IPS-15b (cell line): Measurements from ENCODE around the gene FOXI2.

Experiments used
- H3K27me3 ChIP-seq: one replicate; pipeline ENCODE4 v1.6.1; 2013; ENCODE audit warnings: low read length; ENCODE audit not compliant: control insufficient read depth, insufficient read depth
- H3K36me3 ChIP-seq: one replicate; pipeline ENCODE4 v1.6.1; 2013; ENCODE audit warnings: low read length; ENCODE audit not compliant: control insufficient read depth, insufficient read depth
- H3K4me1 ChIP-seq: one replicate; pipeline ENCODE4 v1.6.1; 2013; ENCODE audit warnings: mild to moderate bottlenecking, low read length; ENCODE audit not compliant: control insufficient read depth, insufficient read depth
- H3K4me3 ChIP-seq: one replicate; pipeline ENCODE4 v1.5.1; 2013; ENCODE audit warnings: low read depth, low read length
- H3K9ac ChIP-seq: one replicate; pipeline ENCODE4 v1.6.1; 2013; ENCODE audit warnings: low read depth, mild to moderate bottlenecking, low read length
- H3K9me3 ChIP-seq: one replicate; pipeline ENCODE4 v1.6.1; 2013; ENCODE audit warnings: mild to moderate bottlenecking, low read length; ENCODE audit not compliant: control insufficient read depth, insufficient read depth

The FOXI2 gene

GRCh38 chr10:127736915-127737562 lies at the start of gene FOXI2:
Gene FOXI2 (plus strand): TSS chr10:127737185. CDS start chr10:127737274, 89 bp downstream.
- peak within 1 kb of the TSS; percentile 37 for H3K9ac ChIP-seq
- no peaks in the 10 kb centered on the region for H3K9me3 ChIP-seq
- H3K4me1 ChIP-seq, result peaks cover 3% of the 10 kb centered on the region
- peaks cover 57% of the 10 kb centered on the region for H3K27me3 ChIP-seq
- peak within 1 kb of the TSS; percentile 64 for H3K4me3 ChIP-seq
- no peaks in the 10 kb centered on the region for H3K36me3 ChIP-seq

DNA sequence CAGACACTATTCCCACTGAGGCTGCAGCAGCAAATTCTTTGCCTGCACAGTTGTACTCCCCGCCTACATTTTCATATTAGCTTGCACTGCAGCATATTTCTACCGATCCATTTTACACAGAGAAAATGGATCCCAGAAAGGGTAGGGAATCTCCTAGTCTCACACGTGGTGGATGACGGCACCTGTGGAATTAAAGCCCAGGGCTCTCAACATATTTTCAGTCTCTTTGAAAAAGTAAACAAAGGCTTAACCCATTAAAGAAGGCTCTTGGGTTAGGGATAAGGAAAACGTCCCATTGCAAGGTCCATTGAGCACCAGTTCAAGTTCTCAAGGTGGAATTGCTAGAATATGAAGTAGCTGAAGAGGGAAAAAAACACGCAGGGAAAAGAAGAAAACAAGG lies 49.4 kb upstream of the FOXI2 start:
- H3K9me3 ChIP-seq, result no peaks in the 10 kb centered on the region
- no peak overlapping the region for H3K9ac ChIP-seq
- no peak overlapping the region for H3K4me3 ChIP-seq
- no peaks in the 10 kb centered on the region for H3K27me3 ChIP-seq
- no peaks in the 10 kb centered on the region for H3K4me1 ChIP-seq
- no peaks in the 10 kb centered on the region for H3K36me3 ChIP-seq

- Histone ChIP-seq H3K9me3 (no peaks in the 10 kb centered on the region), H3K4me3 (no peak overlapping the region), H3K36me3 (no peaks in the 10 kb centered on the region), H3K9ac (no peak overlapping the region), H3K27me3 (no peaks in the 10 kb centered on the region), H3K4me1 (no peaks in the 10 kb centered on the region)
Measured at GRCh38 chr10:127690176-127690835, 46.7 kb upstream of the FOXI2 start.

- Histone ChIP-seq H3K4me1 (no peaks in the 10 kb centered on the region), H3K36me3 (no peaks in the 10 kb centered on the region), H3K9ac (no peak overlapping the region), H3K4me3 (no peak overlapping the region), H3K27me3 (no peaks in the 10 kb centered on the region), H3K9me3 (no peaks in the 10 kb centered on the region)
Measured at GRCh38 chr10:127694580-127695193, 42.3 kb upstream of the FOXI2 start.

DNA sequence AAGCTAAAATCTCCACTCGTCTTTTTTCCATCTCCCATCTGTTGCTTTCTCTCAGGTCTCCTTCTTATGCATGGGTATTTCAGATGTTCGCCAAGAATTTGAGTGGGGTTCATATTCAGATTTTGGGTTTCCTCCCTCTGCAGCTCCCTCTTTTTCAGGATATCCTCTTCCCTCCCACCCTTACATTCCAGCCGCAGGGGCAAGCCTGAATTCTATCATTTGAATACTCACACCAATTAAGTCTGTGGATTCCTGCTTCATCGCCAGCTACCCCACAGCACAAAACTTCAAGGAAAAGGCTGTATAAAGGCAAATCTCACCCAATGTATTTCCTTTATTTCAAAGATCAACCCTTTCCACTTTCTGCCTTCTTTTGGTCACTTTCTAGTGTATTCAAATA lies 41.6 kb upstream of the FOXI2 start:
- no peak overlapping the region for H3K4me3 ChIP-seq
- H3K4me1 ChIP-seq, result no peaks in the 10 kb centered on the region
- H3K9ac ChIP-seq, result no peak overlapping the region
- no peaks in the 10 kb centered on the region for H3K27me3 ChIP-seq
- no peaks in the 10 kb centered on the region for H3K36me3 ChIP-seq
- no peaks in the 10 kb centered on the region for H3K9me3 ChIP-seq

GRCh38 chr10:127698886-127699285 lies 38.1 kb upstream of the FOXI2 start:
- Histone ChIP-seq H3K9ac (no peak overlapping the region), H3K27me3 (no peaks in the 10 kb centered on the region), H3K4me1 (no peaks in the 10 kb centered on the region), H3K4me3 (no peak overlapping the region), H3K9me3 (no peaks in the 10 kb centered on the region), H3K36me3 (no peaks in the 10 kb centered on the region)

- H3K9me3 ChIP-seq, result no peaks in the 10 kb centered on the region
- H3K9ac ChIP-seq, result no peak overlapping the region
- no peaks in the 10 kb centered on the region for H3K27me3 ChIP-seq
- H3K4me3 ChIP-seq, result no peak overlapping the region
- H3K4me1 ChIP-seq, result no peaks in the 10 kb centered on the region
- H3K36me3 ChIP-seq, result no peaks in the 10 kb centered on the region
Measured at GRCh38 chr10:127699311-127699710, 37.7 kb upstream of the FOXI2 start.

GRCh38 chr10:127702271-127702670 lies 34.7 kb upstream of the FOXI2 start:
- H3K4me3 ChIP-seq, result no peak overlapping the region
- no peaks in the 10 kb centered on the region for H3K36me3 ChIP-seq
- H3K4me1 ChIP-seq, result no peaks in the 10 kb centered on the region
- H3K27me3 ChIP-seq, result no peaks in the 10 kb centered on the region
- no peaks in the 10 kb centered on the region for H3K9me3 ChIP-seq
- H3K9ac ChIP-seq, result no peak overlapping the region

GRCh38 chr10:127715249-127715648 lies 21.7 kb upstream of the FOXI2 start:
- no peaks in the 10 kb centered on the region for H3K27me3 ChIP-seq
- no peak overlapping the region for H3K4me3 ChIP-seq
- no peaks in the 10 kb centered on the region for H3K9me3 ChIP-seq
- H3K36me3 ChIP-seq, result no peaks in the 10 kb centered on the region
- no peaks in the 10 kb centered on the region for H3K4me1 ChIP-seq
- no peak overlapping the region for H3K9ac ChIP-seq

DNA sequence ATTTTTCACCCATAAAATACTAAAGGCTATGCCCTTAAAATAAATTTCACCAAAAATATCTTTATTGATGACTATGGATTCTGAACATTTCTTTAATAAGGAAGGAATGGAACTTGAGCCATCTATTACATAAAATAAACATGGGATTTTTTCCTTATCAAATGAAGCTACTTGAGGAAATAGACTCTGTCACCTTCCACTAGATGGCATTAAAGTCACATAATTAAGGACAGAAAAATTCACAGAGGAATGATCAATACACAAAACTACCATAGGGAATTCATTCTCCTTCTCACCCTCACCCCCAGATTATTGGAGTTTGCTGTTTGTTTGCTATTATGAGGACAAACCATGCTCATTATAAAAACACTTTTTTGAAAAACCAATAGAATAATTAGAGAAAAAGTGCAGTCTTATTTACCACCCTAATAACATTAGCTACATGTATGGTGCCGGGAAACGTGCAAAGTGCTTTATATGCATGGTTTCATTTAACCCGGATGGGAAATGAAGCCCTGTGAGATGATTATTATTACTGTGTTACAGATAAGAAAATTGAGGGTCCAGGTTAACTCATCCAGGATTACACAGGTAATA lies 21.1 kb upstream of the FOXI2 start:
- Histone ChIP-seq H3K4me3 (no peak overlapping the region), H3K9ac (no peak overlapping the region), H3K4me1 (no peaks in the 10 kb centered on the region), H3K27me3 (no peaks in the 10 kb centered on the region), H3K9me3 (no peaks in the 10 kb centered on the region), H3K36me3 (no peaks in the 10 kb centered on the region)

DNA sequence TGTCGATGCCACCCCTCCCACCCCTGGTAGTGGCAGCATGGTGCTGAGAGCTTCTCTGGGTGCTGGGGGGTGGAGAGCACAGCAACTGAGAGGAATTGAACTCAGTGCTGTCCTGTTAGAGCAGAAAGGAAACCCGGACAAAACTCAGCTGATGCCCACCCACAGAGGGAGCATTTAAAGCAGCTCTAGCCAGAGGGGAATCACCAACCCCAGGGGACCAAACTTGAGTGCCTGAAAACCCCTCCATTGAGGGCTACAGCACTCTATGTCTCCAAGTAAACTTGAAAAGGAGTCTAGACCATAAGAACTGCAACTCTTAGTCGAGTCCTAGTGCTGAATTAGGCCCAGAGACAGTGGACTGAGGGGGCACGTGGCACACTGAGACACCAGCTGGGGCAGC lies 16.8 kb upstream of the FOXI2 start:
- no peaks in the 10 kb centered on the region for H3K36me3 ChIP-seq

DNA sequence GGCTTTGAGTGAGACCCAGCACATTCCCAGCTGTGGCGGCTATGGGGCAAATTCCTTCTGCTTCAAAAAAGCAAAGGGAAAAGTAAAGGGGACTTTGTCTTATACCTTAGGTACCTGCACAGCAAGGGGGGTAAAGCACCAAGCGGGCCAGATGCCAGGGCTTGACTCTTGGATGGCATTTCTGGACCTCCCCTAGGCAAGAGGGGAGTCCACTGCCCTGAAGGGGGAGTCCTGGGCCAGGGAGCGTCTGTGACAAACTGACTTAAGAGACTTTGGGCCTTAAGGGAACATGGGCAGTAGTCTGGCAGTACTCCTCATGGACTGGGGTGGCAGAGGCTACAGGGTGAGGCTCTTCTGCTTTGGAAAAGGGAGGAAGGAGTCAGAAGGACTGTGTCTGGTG lies 16.1 kb upstream of the FOXI2 start:
- no peaks in the 10 kb centered on the region for H3K4me1 ChIP-seq
- H3K9ac ChIP-seq, result no peak overlapping the region
- H3K9me3 ChIP-seq, result no peaks in the 10 kb centered on the region
- no peaks in the 10 kb centered on the region for H3K27me3 ChIP-seq
- H3K4me3 ChIP-seq, result no peak overlapping the region
- H3K36me3 ChIP-seq, result no peaks in the 10 kb centered on the region

More for the DNA sequence above, 16.8 kb upstream of the FOXI2 start:
- H3K9ac ChIP-seq, result no peak overlapping the region
- no peaks in the 10 kb centered on the region for H3K27me3 ChIP-seq
- no peaks in the 10 kb centered on the region for H3K9me3 ChIP-seq
- H3K4me1 ChIP-seq, result no peaks in the 10 kb centered on the region
- H3K4me3 ChIP-seq, result no peak overlapping the region
